GM23338 (cell line): ENCODE data around the gene GDI2. TPM values are rescaled to one million over a fixed set of nuclear protein-coding genes. Genes with fewer than 3 reads are reported as not detected.

Experiments used
- ATAC-seq: fragments of 200-7000 bp; cut with Tn5 transposase; 3 replicates; pipeline ENCODE4 v1.9.1; 2020
- DNase-seq: peaks from one replicate; pipeline ENCODE4 v3.0.0-alpha.2; 2015; ENCODE audit warnings: low spot score
- H2AFZ ChIP-seq: fragments of 200-600 bp; sonication (generic); 2 replicates; pipeline ENCODE4 v1.8.0; 2016; ENCODE audit warnings: antibody characterized with exemption, mild to moderate bottlenecking, moderate library complexity
- H3F3A ChIP-seq: fragments of 200-600 bp; sonication (generic); replicated peaks from 2 replicates; pipeline ENCODE4 v1.8.0; 2017; ENCODE audit warnings: antibody characterized with exemption, mixed run types, low read depth
- H3K27ac ChIP-seq: fragments of 200-600 bp; sonication (generic); 2 replicates; pipeline ENCODE4 v1.6.1; 2016; ENCODE audit warnings: low read depth
- H3K27me3 ChIP-seq: fragments of 200-600 bp; sonication (generic); 2 replicates; pipeline ENCODE4 v1.8.0; 2016; ENCODE audit warnings: mild to moderate bottlenecking, mixed run types, moderate library complexity; ENCODE audit not compliant: insufficient read depth
- H3K36me3 ChIP-seq: fragments of 200-600 bp; sonication (generic); 2 replicates; pipeline ENCODE4 v1.8.0; 2016; ENCODE audit warnings: mild to moderate bottlenecking; ENCODE audit not compliant: insufficient read depth
- H3K4me1 ChIP-seq: fragments of 200-600 bp; sonication (generic); 2 replicates; pipeline ENCODE4 v1.8.0; 2016; ENCODE audit warnings: mild to moderate bottlenecking, moderate library complexity; ENCODE audit not compliant: insufficient read depth
- H3K4me2 ChIP-seq: fragments of 200-600 bp; sonication (generic); 2 replicates; pipeline ENCODE4 v1.7.1; 2017; ENCODE audit warnings: mixed run types
- H3K4me3 ChIP-seq: fragments of 200-600 bp; sonication (generic); 2 replicates; pipeline ENCODE4 v1.6.1; 2016; ENCODE audit warnings: mixed run types
- H3K79me2 ChIP-seq: fragments of 200-600 bp; sonication (generic); replicated peaks from 2 replicates; pipeline ENCODE4 v1.8.0; 2017; ENCODE audit warnings: mild to moderate bottlenecking; ENCODE audit not compliant: insufficient read depth
- H3K9me2 ChIP-seq: fragments of 200-600 bp; sonication (generic); 2 replicates; pipeline ENCODE4 v1.8.0; 2017; ENCODE audit not compliant: insufficient read depth
- H4K20me1 ChIP-seq: fragments of 200-600 bp; sonication (generic); replicated peaks from 2 replicates; pipeline ENCODE4 v1.8.0; 2017; ENCODE audit warnings: mild to moderate bottlenecking; ENCODE audit not compliant: insufficient read depth
- H3K27ac Mint-ChIP-seq: 2 replicates; pipeline ENCODE4 v1.8.0; 2020; ENCODE audit warnings: inconsistent platforms, mild to moderate bottlenecking, moderate library complexity, mixed read lengths
- H3K27me3 Mint-ChIP-seq: 3 replicates; pipeline ENCODE4 v1.8.0; 2022; ENCODE audit warnings: low read depth, mild to moderate bottlenecking, moderate library complexity, mixed read lengths, inconsistent platforms; ENCODE audit not compliant: insufficient read depth, poor library complexity
- H3K36me3 Mint-ChIP-seq: 3 replicates; pipeline ENCODE4 v1.8.0; 2021; ENCODE audit warnings: low read depth, mild to moderate bottlenecking, inconsistent platforms, moderate library complexity, mixed read lengths
- H3K4me1 Mint-ChIP-seq: 3 replicates; pipeline ENCODE4 v1.8.0; 2020; ENCODE audit warnings: mild to moderate bottlenecking, inconsistent platforms, mixed read lengths
- H3K4me3 Mint-ChIP-seq: 3 replicates; pipeline ENCODE4 v1.8.0; 2021; ENCODE audit warnings: moderate library complexity, mild to moderate bottlenecking, inconsistent platforms, mixed read lengths
- H3K9me3 Mint-ChIP-seq: 3 replicates; pipeline ENCODE4 v1.8.0; 2020; ENCODE audit warnings: moderate library complexity, mild to moderate bottlenecking, inconsistent platforms, mixed read lengths
- CREB1 ChIP-seq: fragments of 250-450 bp; sonication (Bioruptor Pico); IDR thresholded peaks from 2 replicates; pipeline ENCODE4 v1.5.0; 2020; ENCODE audit warnings: low read depth, mild to moderate bottlenecking, moderate library complexity
- EZH2 ChIP-seq: fragments of 200-600 bp; sonication (generic); IDR thresholded peaks from one replicate; pipeline ENCODE4 v1.8.0; 2017; ENCODE audit warnings: antibody characterized with exemption, mild to moderate bottlenecking, low read depth; ENCODE audit not compliant: unreplicated experiment
- EZH2phosphoT487 ChIP-seq: fragments of 200-600 bp; sonication (generic); IDR thresholded peaks from one replicate; pipeline ENCODE4 v1.8.1; 2018; ENCODE audit warnings: antibody characterized with exemption; ENCODE audit not compliant: unreplicated experiment
- JUNB ChIP-seq: IDR thresholded peaks from one replicate; pipeline ENCODE4 v1.6.1; 2016; ENCODE audit warnings: antibody characterized with exemption; ENCODE audit not compliant: unreplicated experiment
- NANOG ChIP-seq: IDR thresholded peaks from 2 replicates; pipeline ENCODE4 v1.6.1; 2016; ENCODE audit warnings: antibody characterized with exemption, borderline replicate concordance
- POLR2AphosphoS5 ChIP-seq: IDR thresholded peaks from 2 replicates; pipeline ENCODE4 v1.6.1; 2016; ENCODE audit warnings: antibody characterized with exemption, low read depth
- STAT1 ChIP-seq: IDR thresholded peaks from one replicate; pipeline ENCODE4 v1.6.1; 2016; ENCODE audit warnings: antibody characterized with exemption; ENCODE audit not compliant: unreplicated experiment
- ZNF114 ChIP-seq: fragments of 250-450 bp; sonication (Bioruptor Pico); IDR thresholded peaks from 2 replicates; pipeline ENCODE4 v1.5.0; 2020; ENCODE audit warnings: mild to moderate bottlenecking, moderate library complexity
- ZNF331 ChIP-seq: fragments of 250-450 bp; sonication (Bioruptor Pico); IDR thresholded peaks from 2 replicates; pipeline ENCODE4 v1.5.0; 2020; ENCODE audit warnings: low read depth, mild to moderate bottlenecking, moderate library complexity
- polyA plus RNA-seq: library from polyadenylated mRNA; unstranded; fragments of >200 nt; fragmentation: Nextera tagmentation; extraction: Ambion mirVana; gene quantifications from 2 replicates; pipeline ENCODE4 v1.2.1, GENCODE V29; 2016
- total RNA-seq: library from RNA; depleted of rRNA; stranded (reverse); fragments of >200 nt; shearing (Covaris generic); gene quantifications from 2 replicates; pipeline ENCODE4 v1.2.3, GENCODE V29; 2014
- TF ChIP-seq, protein P1 (sequence below): IDR thresholded peaks from one replicate; pipeline ENCODE4 v1.6.1; 2018; ENCODE audit warnings: antibody characterized with exemption; ENCODE audit not compliant: unreplicated experiment
- TF ChIP-seq, protein P2 (sequence below), 2 experiments: fragments of 200-600 bp in 1 of 2; sonication (generic) in 1 of 2; conservative IDR thresholded peaks; 2 replicates each; pipeline versions ENCODE4 v1.5.1 to v1.6.1; 2016 to 2017; ENCODE audit warnings: antibody characterized with exemption in 2 of 2, low read depth in 2 of 2, mild to moderate bottlenecking in 2 of 2, moderate library complexity in 1 of 2

The GDI2 gene
- total and polyA plus RNA-seq, 2 experiments from 2014 or later = 269 to 505 TPM

DNA sequence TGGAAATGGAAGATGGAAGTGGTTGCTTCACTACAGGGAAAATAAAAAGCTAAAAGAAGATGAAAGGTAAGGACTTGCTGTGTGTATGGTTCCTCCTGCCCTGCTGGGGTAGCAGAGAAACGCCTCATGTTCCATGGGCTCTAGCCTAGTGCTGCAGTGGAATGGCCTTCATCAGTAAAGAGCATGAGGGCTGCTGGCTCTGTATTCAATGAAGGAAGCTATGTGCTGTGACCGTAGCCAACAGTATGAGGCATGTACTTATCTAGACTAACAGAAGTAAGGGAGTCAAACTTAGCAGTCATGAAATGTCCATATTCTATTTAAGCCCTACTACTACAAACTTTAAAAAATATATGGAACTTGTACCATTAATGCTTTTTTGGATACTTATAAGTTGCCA lies 54.3 kb downstream of the GDI2 start (continued):
- TF ChIP-seq, protein P1, sequence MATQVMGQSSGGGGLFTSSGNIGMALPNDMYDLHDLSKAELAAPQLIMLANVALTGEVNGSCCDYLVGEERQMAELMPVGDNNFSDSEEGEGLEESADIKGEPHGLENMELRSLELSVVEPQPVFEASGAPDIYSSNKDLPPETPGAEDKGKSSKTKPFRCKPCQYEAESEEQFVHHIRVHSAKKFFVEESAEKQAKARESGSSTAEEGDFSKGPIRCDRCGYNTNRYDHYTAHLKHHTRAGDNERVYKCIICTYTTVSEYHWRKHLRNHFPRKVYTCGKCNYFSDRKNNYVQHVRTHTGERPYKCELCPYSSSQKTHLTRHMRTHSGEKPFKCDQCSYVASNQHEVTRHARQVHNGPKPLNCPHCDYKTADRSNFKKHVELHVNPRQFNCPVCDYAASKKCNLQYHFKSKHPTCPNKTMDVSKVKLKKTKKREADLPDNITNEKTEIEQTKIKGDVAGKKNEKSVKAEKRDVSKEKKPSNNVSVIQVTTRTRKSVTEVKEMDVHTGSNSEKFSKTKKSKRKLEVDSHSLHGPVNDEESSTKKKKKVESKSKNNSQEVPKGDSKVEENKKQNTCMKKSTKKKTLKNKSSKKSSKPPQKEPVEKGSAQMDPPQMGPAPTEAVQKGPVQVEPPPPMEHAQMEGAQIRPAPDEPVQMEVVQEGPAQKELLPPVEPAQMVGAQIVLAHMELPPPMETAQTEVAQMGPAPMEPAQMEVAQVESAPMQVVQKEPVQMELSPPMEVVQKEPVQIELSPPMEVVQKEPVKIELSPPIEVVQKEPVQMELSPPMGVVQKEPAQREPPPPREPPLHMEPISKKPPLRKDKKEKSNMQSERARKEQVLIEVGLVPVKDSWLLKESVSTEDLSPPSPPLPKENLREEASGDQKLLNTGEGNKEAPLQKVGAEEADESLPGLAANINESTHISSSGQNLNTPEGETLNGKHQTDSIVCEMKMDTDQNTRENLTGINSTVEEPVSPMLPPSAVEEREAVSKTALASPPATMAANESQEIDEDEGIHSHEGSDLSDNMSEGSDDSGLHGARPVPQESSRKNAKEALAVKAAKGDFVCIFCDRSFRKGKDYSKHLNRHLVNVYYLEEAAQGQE = no peak
- TF ChIP-seq JUNB = no peak

DNA sequence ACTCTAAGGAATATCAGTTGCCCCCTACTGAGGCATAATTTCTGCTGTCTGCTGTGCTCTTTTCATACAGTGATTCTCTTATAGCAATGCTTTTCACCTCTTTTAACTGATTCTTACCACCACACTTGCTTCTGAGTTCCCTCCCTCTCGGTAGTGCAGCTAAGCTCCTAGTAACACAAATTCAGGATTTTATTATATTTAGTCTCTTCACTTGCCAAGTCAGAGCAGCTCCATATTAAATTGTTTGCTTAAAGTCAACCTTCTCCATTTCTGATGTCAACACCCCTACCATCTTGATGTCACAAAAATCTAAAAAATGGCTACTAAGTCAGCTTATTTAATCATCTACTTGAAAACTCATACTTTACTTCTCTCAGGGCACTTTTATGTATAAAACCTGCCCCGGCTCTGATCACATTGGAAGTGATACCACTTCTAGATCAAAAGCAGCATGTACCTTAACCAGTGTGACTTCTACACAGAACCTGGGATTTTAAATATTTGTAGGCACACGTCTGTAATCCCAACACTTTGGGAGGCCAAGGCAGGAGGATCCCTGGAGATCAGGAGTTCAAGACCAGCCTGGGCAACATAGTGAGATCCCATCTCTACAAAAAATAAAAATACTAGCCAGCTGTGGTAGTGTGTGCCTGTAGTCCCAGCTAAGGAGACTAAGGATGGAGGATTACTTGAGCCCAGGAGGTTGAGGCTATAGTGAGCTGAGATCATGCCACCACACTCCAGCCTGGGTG lies 55.3 kb downstream of the GDI2 start:
- ATAC-seq = no peak
- peaks cover 62% of the 10 kb centered on the region for H3K36me3 Mint-ChIP-seq
- H3K27ac Mint-ChIP-seq = no peak overlapping the region; the same call in 1 of the 2 replicates

DNA sequence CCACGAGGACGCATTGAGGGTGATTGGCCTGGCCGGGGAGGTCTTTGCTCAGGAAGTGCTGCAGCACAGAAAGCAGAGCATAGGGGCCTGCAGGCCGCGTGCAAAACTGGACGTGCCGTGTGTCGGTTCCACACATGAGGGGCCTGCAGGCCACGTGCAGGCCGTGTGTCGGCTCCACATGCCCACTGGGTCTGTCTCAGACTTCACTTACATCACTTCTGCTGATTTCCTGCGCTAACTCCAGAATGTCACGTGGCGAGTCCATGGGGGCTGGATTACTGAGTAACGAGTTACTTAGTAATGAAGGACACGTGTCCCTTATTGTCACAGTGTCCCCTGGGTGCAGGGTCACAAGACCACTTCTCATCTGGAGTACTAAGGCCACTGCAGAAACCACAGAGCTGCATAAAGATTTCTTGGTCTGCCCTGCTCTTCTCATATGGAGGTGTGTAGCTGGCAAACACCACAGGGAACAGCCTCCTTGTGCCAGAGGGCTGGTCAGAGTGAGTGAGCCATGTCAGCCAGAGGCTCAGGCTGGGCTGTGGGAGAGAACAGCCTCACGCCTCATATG lies 60.8 kb downstream of the GDI2 start:
- no peaks in the 10 kb centered on the region for H3K27me3 ChIP-seq
- H3K9me3 Mint-ChIP-seq = no peaks in the 10 kb centered on the region
- H3K9me2 ChIP-seq = no peaks in the 10 kb centered on the region
- H3K36me3 ChIP-seq = peaks cover 13% of the 10 kb centered on the region; the same call in 1 of the 2 replicates
- TF ChIP-seq JUNB (no peak), EZH2 (no peak)
- TF ChIP-seq, protein P2, sequence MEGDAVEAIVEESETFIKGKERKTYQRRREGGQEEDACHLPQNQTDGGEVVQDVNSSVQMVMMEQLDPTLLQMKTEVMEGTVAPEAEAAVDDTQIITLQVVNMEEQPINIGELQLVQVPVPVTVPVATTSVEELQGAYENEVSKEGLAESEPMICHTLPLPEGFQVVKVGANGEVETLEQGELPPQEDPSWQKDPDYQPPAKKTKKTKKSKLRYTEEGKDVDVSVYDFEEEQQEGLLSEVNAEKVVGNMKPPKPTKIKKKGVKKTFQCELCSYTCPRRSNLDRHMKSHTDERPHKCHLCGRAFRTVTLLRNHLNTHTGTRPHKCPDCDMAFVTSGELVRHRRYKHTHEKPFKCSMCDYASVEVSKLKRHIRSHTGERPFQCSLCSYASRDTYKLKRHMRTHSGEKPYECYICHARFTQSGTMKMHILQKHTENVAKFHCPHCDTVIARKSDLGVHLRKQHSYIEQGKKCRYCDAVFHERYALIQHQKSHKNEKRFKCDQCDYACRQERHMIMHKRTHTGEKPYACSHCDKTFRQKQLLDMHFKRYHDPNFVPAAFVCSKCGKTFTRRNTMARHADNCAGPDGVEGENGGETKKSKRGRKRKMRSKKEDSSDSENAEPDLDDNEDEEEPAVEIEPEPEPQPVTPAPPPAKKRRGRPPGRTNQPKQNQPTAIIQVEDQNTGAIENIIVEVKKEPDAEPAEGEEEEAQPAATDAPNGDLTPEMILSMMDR (conservative IDR thresholded peaks at IDR 0.05; ENCODE audit: low read depth in 2 of 2) = no peak
- H3K27me3 Mint-ChIP-seq = peaks cover 4% of the 10 kb centered on the region
- peak; percentile 67 for ATAC-seq
- peaks cover 48% of the 10 kb centered on the region for H3K4me1 Mint-ChIP-seq
- H3F3A ChIP-seq = no peaks in the 10 kb centered on the region
- H3K27ac ChIP-seq = peak overlapping the region; percentile 50; the same call in 1 of the 2 replicates
- 0 out of 2 replicates have a peak overlapping the region, but pooled peaks have one; percentile 9 for H3K4me2 ChIP-seq
- peaks cover 22% of the 10 kb centered on the region for H3K79me2 ChIP-seq
- H3K4me1 ChIP-seq = peaks cover 24% of the 10 kb centered on the region
- no peak overlapping the region for H3K4me3 ChIP-seq
- peaks cover 15% of the 10 kb centered on the region for H4K20me1 ChIP-seq
- H2AFZ ChIP-seq = no peak overlapping the region
- H3K36me3 Mint-ChIP-seq = peaks cover 38% of the 10 kb centered on the region
- no peak for DNase-seq
- peak overlapping the region; percentile 33 for H3K27ac Mint-ChIP-seq
- peak overlapping the region; percentile 29; the same call in 1 of the 3 replicates for H3K4me3 Mint-ChIP-seq

More for the DNA sequence above, 55.3 kb downstream of the GDI2 start:
- H3F3A ChIP-seq = 0 out of 2 replicates have a peak, but pooled peaks cover 2% of the 10 kb centered on the region
- H3K4me1 ChIP-seq = no peaks in the 10 kb centered on the region
- Mint-ChIP-seq H3K27me3 (peaks cover 4% of the 10 kb centered on the region), H3K9me3 (no peaks in the 10 kb centered on the region; the same call in 2 of the 3 replicates), H3K4me1 (peaks cover 8% of the 10 kb centered on the region), H3K4me3 (no peak overlapping the region)
- no peak overlapping the region for H3K27ac ChIP-seq
- TF ChIP-seq EZH2 (no peak), POLR2AphosphoS5 (no peak), ZNF114 (no peak), NANOG (no peak), EZH2phosphoT487 (no peak), ZNF331 (CRISPR knock-in tag) (no peak), STAT1 (no peak), CREB1 (CRISPR knock-in tag) (no peak)
- DNase-seq = no peak
- peaks cover 42% of the 10 kb centered on the region for H3K36me3 ChIP-seq
- H3K79me2 ChIP-seq = peaks cover 7% of the 10 kb centered on the region
- no peaks in the 10 kb centered on the region for H3K9me2 ChIP-seq
- H3K4me2 ChIP-seq = no peak overlapping the region
- H2AFZ ChIP-seq = no peak overlapping the region
- H3K27me3 ChIP-seq = no peaks in the 10 kb centered on the region
- no peak overlapping the region for H3K4me3 ChIP-seq
- H4K20me1 ChIP-seq = peaks cover 7% of the 10 kb centered on the region; the same call in 1 of the 2 replicates
